OCI-LY3 (cell line): ENCODE measurements around the gene CAPNS1.

Experiments
- H2AFZ ChIP-seq: fragments of 200-600, 300-600 bp; shearing (Covaris generic); 2 replicates; pipeline ENCODE4 v1.6.0; 2014; ENCODE audit warnings: antibody characterized with exemption, low read depth, low read length
- H3K27ac ChIP-seq: fragments of 200-600, 300-600 bp; sonication (generic); 2 replicates; pipeline ENCODE4 v1.5.1; 2014; ENCODE audit warnings: mild to moderate bottlenecking, low read length, moderate library complexity, mixed read lengths
- H3K27me3 ChIP-seq: fragments of 200-600, 300-600 bp; sonication (generic); 2 replicates; pipeline ENCODE4 v1.6.1; 2014; ENCODE audit warnings: low read depth, low read length, mixed read lengths
- H3K36me3 ChIP-seq: fragments of 200-600, 300-600 bp; sonication (generic); replicated peaks from 2 replicates; pipeline ENCODE3; 2014; ENCODE audit warnings: low read depth, low read length, mixed read lengths
- H3K4me1 ChIP-seq: fragments of 300-600, 200-600 bp; sonication (generic); 2 replicates; pipeline ENCODE4 v1.6.1; 2014; ENCODE audit warnings: low read length, mixed read lengths
- H3K4me2 ChIP-seq: fragments of 200-600, 300-600 bp; sonication (generic); 2 replicates; pipeline ENCODE4 v1.6.1; 2014; ENCODE audit warnings: low read length, mixed read lengths
- H3K4me3 ChIP-seq: fragments of 300-600, 200-600 bp; sonication (generic); 2 replicates; pipeline ENCODE4 v1.5.1; 2014; ENCODE audit warnings: antibody characterized with exemption, mild to moderate bottlenecking, low read length, moderate library complexity
- H3K79me2 ChIP-seq: fragments of 300-600, 200-600 bp; shearing (Covaris generic); 2 replicates; pipeline ENCODE4 v1.6.1; 2014; ENCODE audit warnings: mild to moderate bottlenecking, low read length, mixed read lengths
- H3K9ac ChIP-seq: fragments of 300-600, 200-600 bp; shearing (Covaris generic); 2 replicates; pipeline ENCODE4 v1.6.0; 2014; ENCODE audit warnings: mild to moderate bottlenecking, low read length, moderate library complexity
- H3K9me3 ChIP-seq: fragments of 200-600, 300-600 bp; shearing (Covaris generic); 2 replicates; pipeline ENCODE4 v1.6.1; 2014; ENCODE audit warnings: low read length, mixed read lengths; ENCODE audit not compliant: insufficient read depth
- H4K20me1 ChIP-seq: fragments of 200-600, 300-600 bp; sonication (generic); 2 replicates; pipeline ENCODE4 v1.6.1; 2016; ENCODE audit warnings: low read length, mixed read lengths; ENCODE audit not compliant: insufficient read depth
- EZH2phosphoT487 ChIP-seq: fragments of 200-600 bp; shearing (Covaris generic); IDR thresholded peaks from 2 replicates; pipeline ENCODE4 v1.6.1; 2018; ENCODE audit warnings: antibody characterized with exemption, mixed run types, low read depth
- TF ChIP-seq, protein P1 (sequence below): fragments of 200-600, 300-600 bp; sonication (generic); IDR thresholded peaks from 2 replicates; pipeline ENCODE4 v1.5.1; 2014; ENCODE audit warnings: antibody characterized with exemption, low read length, low read depth

Gene CAPNS1

DNA sequence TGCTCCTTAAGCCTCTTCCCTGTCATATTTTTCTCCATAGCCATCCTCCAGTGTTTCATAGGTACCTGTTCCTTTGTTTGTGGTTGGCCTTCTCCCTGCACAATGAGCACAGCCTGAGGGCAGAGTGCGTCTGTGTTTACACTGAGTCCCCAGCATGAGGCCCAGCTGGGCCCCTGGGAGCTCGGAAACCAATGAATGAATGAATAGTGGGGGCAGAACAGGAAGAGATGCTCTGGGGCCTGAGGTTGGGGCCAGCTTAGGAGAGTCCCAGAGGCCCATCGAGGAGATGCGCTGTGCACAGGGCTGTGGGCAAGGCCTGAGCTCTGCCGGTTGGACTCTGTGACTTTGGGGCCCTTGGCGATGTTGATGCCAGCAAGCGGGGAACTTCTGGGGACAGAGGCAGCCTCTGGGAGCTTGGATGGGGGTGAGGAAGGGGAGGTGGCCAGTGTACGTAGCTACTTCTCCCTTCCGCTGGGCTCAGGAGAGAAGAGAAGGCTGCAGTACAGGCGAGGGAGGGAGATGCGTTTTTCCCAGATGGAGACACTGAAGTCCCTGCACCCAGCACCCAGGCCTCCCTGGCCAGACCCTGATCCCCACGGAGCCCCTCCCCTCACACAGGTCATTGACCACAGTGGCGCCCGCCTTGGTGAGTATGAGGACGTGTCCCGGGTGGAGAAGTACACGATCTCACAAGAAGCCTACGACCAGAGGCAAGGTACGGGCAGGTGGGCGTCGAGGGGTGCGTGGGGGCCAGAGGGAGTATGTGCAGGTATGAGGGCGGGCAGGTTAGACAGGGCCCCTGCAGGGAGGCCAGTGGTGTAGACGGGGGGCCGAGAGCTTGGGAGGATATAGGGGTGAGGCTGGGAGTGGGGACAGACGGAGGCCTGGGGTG, 19.5 kb upstream of the CAPNS1 start:
- H2AFZ ChIP-seq: no peak overlapping the region
- H3K9me3 ChIP-seq: no peaks in the 10 kb centered on the region
- 0 out of 2 replicates have a peak, but pooled peaks cover 3% of the 10 kb centered on the region for H4K20me1 ChIP-seq
- H3K79me2 ChIP-seq: peaks cover 5% of the 10 kb centered on the region; the same call in 1 of the 2 replicates
- no peaks in the 10 kb centered on the region for H3K27me3 ChIP-seq
- peaks cover 30% of the 10 kb centered on the region for H3K36me3 ChIP-seq
- H3K27ac ChIP-seq: no peak overlapping the region
- peaks cover 8% of the 10 kb centered on the region for H3K4me1 ChIP-seq
- H3K9ac ChIP-seq: no peak overlapping the region
- no peak overlapping the region for H3K4me3 ChIP-seq
- no peak for TF ChIP-seq EZH2phosphoT487
- TF ChIP-seq, protein P1, sequence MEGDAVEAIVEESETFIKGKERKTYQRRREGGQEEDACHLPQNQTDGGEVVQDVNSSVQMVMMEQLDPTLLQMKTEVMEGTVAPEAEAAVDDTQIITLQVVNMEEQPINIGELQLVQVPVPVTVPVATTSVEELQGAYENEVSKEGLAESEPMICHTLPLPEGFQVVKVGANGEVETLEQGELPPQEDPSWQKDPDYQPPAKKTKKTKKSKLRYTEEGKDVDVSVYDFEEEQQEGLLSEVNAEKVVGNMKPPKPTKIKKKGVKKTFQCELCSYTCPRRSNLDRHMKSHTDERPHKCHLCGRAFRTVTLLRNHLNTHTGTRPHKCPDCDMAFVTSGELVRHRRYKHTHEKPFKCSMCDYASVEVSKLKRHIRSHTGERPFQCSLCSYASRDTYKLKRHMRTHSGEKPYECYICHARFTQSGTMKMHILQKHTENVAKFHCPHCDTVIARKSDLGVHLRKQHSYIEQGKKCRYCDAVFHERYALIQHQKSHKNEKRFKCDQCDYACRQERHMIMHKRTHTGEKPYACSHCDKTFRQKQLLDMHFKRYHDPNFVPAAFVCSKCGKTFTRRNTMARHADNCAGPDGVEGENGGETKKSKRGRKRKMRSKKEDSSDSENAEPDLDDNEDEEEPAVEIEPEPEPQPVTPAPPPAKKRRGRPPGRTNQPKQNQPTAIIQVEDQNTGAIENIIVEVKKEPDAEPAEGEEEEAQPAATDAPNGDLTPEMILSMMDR: no peak
- H3K4me2 ChIP-seq: no peak overlapping the region

DNA sequence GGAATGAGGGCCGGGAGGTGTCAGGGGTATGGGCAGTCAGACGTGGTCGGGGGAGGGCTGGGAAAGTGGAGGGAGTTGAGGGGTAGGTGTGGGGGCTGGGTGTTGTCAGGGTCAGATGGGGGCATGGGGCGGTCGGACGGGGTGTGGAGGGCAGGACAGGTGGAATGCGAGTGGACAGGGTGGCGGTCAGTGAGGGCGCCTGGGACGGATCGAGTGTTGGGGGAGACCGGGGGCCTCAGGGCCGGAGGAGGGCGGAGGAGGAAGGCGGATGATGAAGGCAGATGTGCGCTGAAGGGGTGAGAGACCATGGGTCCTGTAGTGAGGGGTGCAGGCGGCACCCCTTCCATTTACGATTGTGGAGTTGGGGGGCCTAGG, 18.9 kb upstream of the CAPNS1 start:
- H3K36me3 ChIP-seq: peaks cover 35% of the 10 kb centered on the region

DNA sequence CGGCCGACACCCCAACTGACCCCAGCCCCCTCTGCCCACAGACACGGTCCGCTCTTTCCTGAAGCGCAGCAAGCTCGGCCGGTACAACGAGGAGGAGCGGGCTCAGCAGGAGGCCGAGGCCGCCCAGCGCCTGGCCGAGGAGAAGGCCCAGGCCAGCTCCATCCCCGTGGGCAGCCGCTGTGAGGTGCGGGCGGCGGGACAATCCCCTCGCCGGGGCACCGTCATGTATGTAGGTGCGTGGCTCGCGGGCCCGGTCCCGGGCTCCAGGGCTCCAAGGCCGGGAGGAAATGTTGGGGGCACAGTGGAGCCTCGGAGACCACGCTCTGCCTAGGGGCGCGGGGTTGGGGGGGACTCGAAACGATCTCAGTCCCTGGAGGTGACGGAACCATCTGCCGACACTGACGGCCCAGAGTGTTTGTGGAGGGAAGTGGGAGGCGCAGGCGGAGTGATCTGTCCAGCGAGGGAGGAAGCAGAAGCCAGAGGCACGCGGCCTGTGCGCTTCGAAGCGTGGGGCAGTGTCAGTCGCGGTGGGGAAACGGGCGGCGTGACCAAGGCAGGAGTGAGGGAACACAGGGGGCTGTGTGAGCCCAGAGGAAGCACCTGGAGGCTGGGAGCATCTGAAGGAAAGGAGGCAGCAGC, 18.3 kb upstream of the CAPNS1 start:
- H3K36me3 ChIP-seq: peaks cover 35% of the 10 kb centered on the region
- H3K9ac ChIP-seq: no peak overlapping the region
- no peak overlapping the region for H3K4me2 ChIP-seq
- H3K4me1 ChIP-seq: peaks cover 7% of the 10 kb centered on the region; the same call in 1 of the 2 replicates
- no peak overlapping the region for H3K4me3 ChIP-seq
- H3K27me3 ChIP-seq: no peaks in the 10 kb centered on the region
- H2AFZ ChIP-seq: no peak overlapping the region
- H3K27ac ChIP-seq: no peak overlapping the region
- H3K79me2 ChIP-seq: no peaks in the 10 kb centered on the region
- H4K20me1 ChIP-seq: no peaks in the 10 kb centered on the region
- TF ChIP-seq, protein P1: no peak
- no peak for TF ChIP-seq EZH2phosphoT487
- H3K9me3 ChIP-seq: no peaks in the 10 kb centered on the region

More for the DNA sequence above, 18.9 kb upstream of the CAPNS1 start:
- Histone ChIP-seq H3K27ac (no peak overlapping the region), H2AFZ (no peak overlapping the region), H3K79me2 (peaks cover 4% of the 10 kb centered on the region; the same call in 1 of the 2 replicates), H4K20me1 (0 out of 2 replicates have a peak, but pooled peaks cover 3% of the 10 kb centered on the region), H3K4me1 (peaks cover 11% of the 10 kb centered on the region), H3K9ac (no peak overlapping the region), H3K4me3 (no peak overlapping the region), H3K27me3 (no peaks in the 10 kb centered on the region), H3K4me2 (no peak overlapping the region), H3K9me3 (no peaks in the 10 kb centered on the region)
- TF ChIP-seq, protein P1: no peak
- no peak for TF ChIP-seq EZH2phosphoT487

DNA sequence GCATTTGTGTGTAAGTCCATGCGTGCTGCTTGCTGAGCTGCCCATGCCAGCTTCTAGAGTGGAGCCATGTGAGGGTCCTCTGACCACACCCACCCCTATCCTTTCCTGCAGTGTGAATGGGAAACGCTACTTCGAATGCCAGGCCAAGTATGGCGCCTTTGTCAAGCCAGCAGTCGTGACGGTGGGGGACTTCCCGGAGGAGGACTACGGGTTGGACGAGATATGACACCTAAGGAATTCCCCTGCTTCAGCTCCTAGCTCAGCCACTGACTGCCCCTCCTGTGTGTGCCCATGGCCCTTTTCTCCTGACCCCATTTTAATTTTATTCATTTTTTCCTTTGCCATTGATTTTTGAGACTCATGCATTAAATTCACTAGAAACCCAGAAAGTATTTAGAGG, 14.3 kb upstream of the CAPNS1 start:
- Histone ChIP-seq H3K4me1 (peaks cover 12% of the 10 kb centered on the region; the same call in 1 of the 2 replicates), H3K9ac (no peak overlapping the region), H4K20me1 (no peaks in the 10 kb centered on the region), H3K9me3 (no peaks in the 10 kb centered on the region), H3K4me2 (no peak overlapping the region), H3K79me2 (no peaks in the 10 kb centered on the region), H2AFZ (no peak overlapping the region), H3K27me3 (no peaks in the 10 kb centered on the region), H3K27ac (no peak overlapping the region), H3K36me3 (peaks cover 16% of the 10 kb centered on the region), H3K4me3 (no peak overlapping the region)
- TF ChIP-seq, protein P1: no peak
- no peak for TF ChIP-seq EZH2phosphoT487
